DMS79 treated with DMSO at 0.1 percent for 48 hours (cell line): ENCODE data around the gene KIRREL3.

Experiments used
- DNase-seq: peaks from one replicate; lab custom pipeline; 2025; lab: John Stamatoyannopoulos, UW

KIRREL3 gene

GRCh38 chr11:126830216-126830806, 170.3 kb downstream of the KIRREL3 start:
- peak; percentile 90 for DNase-seq

DNA sequence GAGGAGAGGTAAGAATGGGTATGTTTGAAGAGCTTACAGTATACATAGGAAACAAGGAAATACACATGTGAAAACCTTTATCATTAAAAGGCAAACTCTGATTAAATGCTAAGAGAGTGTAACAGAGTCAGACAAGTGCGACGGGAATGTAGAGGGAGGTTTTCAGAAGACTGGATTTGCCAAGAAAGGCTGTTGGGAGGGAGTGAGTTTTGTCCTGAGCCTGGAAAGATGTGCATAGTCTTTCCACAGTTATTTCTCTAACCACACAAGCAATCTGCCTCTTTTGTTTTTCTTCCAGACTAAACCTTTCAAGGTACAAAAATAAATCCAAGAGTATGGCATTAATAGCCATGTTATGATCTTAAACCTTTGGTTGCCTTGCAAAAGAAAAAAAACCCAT, 170.9 kb downstream of the KIRREL3 start:
- DNase-seq, result no peak

GRCh38 chr11:126824035-126824607, 176.4 kb downstream of the KIRREL3 start:
- peak; percentile 97 for DNase-seq

GRCh38 chr11:126823274-126823673, 177.3 kb downstream of the KIRREL3 start:
- DNase-seq, result no peak

GRCh38 chr11:126821827-126822226, 178.7 kb downstream of the KIRREL3 start:
- no peak for DNase-seq

DNA sequence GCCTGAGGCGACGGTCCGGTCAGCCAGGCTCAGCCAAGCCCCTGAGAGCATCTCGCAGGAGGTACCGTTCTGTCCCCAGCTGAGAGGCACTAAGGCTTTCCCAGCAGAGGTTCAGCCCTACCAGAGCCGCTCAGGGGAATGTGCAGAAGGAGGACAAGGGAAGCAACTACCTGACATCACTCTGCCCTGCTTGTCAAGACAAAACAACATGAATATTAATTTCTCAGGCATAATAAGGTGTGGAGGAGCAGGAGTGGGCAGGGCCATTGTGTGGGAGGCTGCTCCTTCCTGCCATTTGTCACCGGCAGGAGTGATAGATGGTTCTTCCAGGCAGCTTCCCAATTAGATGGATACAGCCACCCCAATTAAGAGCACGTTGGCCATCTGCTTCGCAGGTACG, 181.4 kb downstream of the KIRREL3 start:
- DNase-seq, result no peak

- DNase-seq, result no peak
Observed at GRCh38 chr11:126817523-126818450, 182.8 kb downstream of the KIRREL3 start.

DNA sequence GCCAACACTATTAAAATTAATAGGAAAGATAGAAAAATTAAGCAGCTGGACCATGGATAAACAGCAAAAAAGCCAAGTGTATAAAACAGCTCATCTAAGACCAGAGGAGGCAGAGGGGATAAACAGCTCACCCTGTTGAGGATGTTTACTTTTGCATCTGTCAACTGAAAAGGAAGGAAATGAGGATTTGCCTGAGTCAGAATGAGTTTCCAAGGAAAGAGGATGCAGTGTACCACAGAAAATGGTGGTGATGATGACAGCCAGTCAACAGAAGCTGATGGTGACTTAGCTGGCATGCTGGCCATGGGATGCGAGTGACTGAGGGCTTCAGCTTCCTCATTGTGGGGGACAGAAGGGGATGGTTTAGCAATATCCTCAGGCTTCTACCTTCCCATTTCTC, 183.5 kb downstream of the KIRREL3 start:
- DNase-seq, result no peak

- peak; percentile 61 for DNase-seq
Observed at GRCh38 chr11:126816645-126817044, 183.9 kb downstream of the KIRREL3 start.

DNA sequence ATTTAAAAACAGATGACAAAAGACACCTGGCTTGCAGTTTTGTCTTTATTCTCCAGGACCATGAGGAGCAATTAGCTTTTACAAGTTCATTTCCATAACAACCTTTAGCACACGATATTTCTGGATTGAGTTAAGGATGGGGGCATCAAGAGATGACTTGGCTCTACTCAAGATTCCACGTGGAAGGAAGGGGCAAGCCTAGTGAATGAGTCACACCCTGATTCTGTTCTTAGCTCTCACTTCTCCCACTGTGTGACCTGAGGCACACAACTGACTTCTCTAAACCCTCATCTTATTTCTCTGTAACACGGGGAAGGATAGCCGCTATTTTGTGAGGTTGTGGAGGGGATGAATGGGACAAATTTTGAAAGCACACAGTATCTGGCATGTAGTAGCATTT, 185.5 kb downstream of the KIRREL3 start:
- DNase-seq, result no peak

DNA sequence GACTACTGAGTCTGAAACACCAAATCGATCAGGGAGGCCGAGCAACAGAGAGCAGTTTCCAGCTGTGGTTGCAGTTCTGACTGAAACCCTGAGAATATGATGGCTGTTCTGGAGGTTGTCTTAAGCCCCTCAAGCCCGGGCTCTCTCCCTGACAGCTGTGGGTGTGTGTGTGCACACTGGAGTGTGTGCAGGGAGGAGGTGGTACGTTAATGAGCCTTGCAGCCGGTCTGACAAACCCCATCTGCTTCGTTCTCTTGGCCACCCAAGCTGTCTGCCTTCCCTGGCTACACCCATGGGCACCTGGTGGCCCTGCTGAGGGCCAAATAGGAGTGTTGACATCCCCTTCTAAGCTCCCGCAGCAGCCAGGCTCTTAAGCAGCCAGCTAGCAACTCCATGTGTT, 189.8 kb downstream of the KIRREL3 start:
- no peak for DNase-seq

DNA sequence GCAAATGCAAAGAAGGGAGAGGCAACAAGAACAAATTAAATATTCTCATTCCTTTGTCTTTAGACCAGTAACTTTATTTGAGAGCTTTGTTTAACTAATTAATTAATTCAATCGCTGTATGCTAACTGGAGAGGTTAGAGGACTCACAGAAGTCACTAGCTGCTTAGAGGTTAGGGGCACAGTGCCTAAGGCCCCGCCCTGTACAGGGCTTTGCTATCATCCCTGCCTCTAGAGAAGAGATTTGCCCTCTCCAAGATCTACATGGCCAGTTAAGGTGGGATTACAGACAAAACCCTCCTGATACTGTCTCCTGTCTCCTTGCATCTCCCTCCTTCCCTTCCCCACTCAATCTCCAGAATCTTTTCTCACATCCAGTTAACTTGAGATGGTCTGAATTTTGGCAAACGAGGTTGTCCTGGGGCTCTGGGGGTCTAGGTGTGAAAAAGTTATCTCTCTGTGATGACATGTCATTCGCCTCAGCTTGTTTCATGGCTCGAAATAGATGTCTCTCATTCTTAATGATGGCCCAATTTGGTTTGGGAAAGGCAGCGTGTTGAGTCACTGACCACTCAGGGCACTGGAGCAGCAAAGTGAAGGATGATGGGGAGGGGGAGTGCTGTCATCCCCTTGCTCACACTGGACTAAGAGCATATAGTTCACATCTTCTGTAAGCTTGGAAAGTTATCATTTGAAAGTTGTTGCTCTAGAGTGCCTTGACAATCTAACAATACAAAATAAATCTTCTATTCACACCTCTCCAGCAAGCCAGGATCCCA, 190.9 kb downstream of the KIRREL3 start:
- no peak for DNase-seq

GRCh38 chr11:126808836-126809235, 191.7 kb downstream of the KIRREL3 start:
- no peak for DNase-seq

- no peak for DNase-seq
Observed at GRCh38 chr11:126808296-126808695, 192.3 kb downstream of the KIRREL3 start.

DNA sequence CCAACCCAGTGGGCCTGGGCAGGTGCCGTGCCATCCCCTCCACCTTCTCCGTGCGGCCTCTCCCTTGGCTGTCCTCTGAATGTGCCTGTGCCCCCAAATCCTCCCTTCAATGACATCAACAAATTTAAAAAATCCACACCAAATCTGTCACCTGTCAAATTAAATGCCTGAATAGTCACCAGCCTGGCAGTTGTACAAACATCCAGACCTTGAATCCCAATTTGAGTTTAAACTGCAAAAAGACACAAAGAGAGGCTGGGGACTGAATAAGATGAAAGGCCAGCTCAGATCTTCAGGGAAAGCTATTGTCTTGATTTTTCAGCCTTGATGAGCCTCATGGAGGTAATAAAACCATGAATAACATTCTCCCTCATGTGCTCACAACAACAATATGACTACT, 194.7 kb downstream of the KIRREL3 start:
- DNase-seq, result no peak

DNA sequence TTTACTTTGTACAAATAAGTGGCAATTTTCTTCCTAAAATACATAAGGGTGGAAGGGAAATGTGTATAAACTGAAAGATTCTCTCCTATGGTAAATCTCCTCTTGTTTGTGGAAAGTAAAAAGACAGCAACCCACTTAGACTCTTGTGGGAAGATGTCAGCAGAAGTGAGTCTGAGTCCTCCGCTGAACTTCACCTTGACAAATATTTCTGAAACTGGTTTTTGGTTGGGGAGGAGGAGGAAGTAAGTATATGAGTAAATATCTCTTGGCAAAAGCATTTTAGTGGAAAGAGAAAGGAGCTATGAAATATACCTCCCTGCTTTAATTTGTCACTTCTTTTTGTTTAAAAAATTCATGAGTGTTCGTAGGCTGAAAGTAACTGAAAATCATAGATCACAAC, 196.2 kb downstream of the KIRREL3 start:
- no peak for DNase-seq

DNA sequence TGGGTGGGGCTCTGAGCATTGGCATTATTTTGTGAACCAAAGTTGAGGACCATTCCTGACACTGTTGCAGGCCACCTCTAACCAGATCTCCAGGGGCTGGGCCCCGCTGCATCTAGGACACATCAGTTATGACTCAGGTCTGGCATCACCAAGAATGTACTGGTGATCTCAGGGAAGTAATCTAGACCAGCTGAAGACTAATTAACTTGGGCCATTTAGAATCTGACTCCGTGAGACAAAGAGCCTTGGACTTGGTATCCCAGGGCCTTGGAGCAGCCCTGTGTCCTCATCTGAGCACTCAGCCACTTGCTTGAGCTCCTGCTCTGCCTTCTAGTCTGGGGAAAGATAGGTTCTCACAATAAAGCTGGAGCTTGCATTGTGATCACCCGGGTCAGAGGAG, 200.6 kb downstream of the KIRREL3 start:
- DNase-seq, result no peak

GRCh38 chr11:126797457-126798169, 203.0 kb downstream of the KIRREL3 start:
- DNase-seq, result no peak

DNA sequence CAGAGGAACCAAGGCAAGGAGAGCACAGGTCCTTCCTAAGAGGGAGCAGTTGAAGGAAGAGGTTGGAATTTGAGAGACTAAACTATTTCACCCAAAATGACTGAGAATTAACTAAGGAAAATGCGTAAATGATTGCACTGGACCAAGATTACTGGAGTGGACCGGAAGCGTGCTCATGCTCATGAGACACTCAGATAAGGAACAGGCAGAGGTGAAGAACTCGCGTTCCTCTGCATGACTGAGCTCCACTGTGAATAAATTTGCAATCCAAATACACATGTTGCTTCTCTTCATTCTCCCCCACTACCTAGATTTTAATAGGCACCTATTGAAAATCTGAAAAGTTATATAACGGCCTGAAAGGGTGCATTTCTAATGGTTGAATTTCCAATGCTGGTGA, 207.0 kb downstream of the KIRREL3 start:
- DNase-seq, result no peak

GRCh38 chr11:126791991-126792390, 208.6 kb downstream of the KIRREL3 start:
- DNase-seq, result no peak

- DNase-seq, result no peak
Observed at GRCh38 chr11:126791446-126791845, 209.1 kb downstream of the KIRREL3 start.
